OCI-LY1 (cell line): Measurements from ENCODE around the gene ASAP3.

Experiments used
- H2AFZ ChIP-seq: fragments of 200-600 bp; sonication (generic), shearing (Covaris generic); 2 replicates; pipeline ENCODE4 v1.6.0; 2014; ENCODE audit warnings: antibody characterized with exemption, mild to moderate bottlenecking, low read length
- H3F3A ChIP-seq: fragments of 200-600 bp; sonication (generic), shearing (Covaris generic); 2 replicates; pipeline ENCODE4 v1.6.0; 2014; ENCODE audit warnings: mild to moderate bottlenecking, antibody characterized with exemption, low read length, moderate library complexity; ENCODE audit not compliant: insufficient read depth
- H3K27ac ChIP-seq: fragments of 200-600 bp; sonication (generic); 2 replicates; pipeline ENCODE4 v1.5.1; 2014; ENCODE audit warnings: low read length, mixed run types, mild to moderate bottlenecking, low read depth; ENCODE audit not compliant: poor library complexity, severe bottlenecking
- H3K27me3 ChIP-seq: fragments of 200-600 bp; sonication (generic); 2 replicates; pipeline ENCODE4 v1.6.0; 2014; ENCODE audit warnings: antibody characterized with exemption, mild to moderate bottlenecking, low read length, moderate library complexity; ENCODE audit not compliant: insufficient read depth
- H3K36me3 ChIP-seq: fragments of 200-600 bp; sonication (generic); 2 replicates; pipeline ENCODE4 v1.6.1; 2014; ENCODE audit warnings: mild to moderate bottlenecking, antibody characterized with exemption, low read length, moderate library complexity, mixed read lengths; ENCODE audit not compliant: insufficient read depth
- H3K4me1 ChIP-seq: fragments of 200-600 bp; sonication (generic); 2 replicates; pipeline ENCODE4 v1.5.1; 2014; ENCODE audit warnings: mild to moderate bottlenecking, low read length, moderate library complexity; ENCODE audit not compliant: insufficient read depth, severe bottlenecking
- H3K4me2 ChIP-seq: fragments of 200-600 bp; sonication (generic), shearing (Covaris generic); 2 replicates; pipeline ENCODE4 v1.6.1; 2014; ENCODE audit warnings: low read length
- H3K4me3 ChIP-seq: fragments of 200-600 bp; sonication (generic); 2 replicates; pipeline ENCODE4 v1.5.1; 2014; ENCODE audit warnings: low read length, low read depth, mild to moderate bottlenecking, mixed read lengths; ENCODE audit not compliant: poor library complexity, severe bottlenecking
- H3K79me2 ChIP-seq: fragments of 200-600 bp; shearing (Covaris generic); 2 replicates; pipeline ENCODE4 v1.6.1; 2016; ENCODE audit warnings: mixed run types, low read length, mixed read lengths; ENCODE audit not compliant: insufficient read depth
- H3K9ac ChIP-seq: fragments of 200-600 bp; sonication (generic), shearing (Covaris generic); 2 replicates; pipeline ENCODE4 v1.6.1; 2014; ENCODE audit warnings: mild to moderate bottlenecking, low read length, mixed read lengths
- H3K9me2 ChIP-seq: fragments of 200-600 bp; sonication (generic), shearing (Covaris generic); 2 replicates; pipeline ENCODE4 v1.6.1; 2014; ENCODE audit warnings: low read depth, mild to moderate bottlenecking, low read length, mixed read lengths
- H3K9me3 ChIP-seq: fragments of 200-600 bp; shearing (Covaris generic); 2 replicates; pipeline ENCODE4 v1.6.1; 2014; ENCODE audit warnings: low read length, mixed read lengths
- H4K20me1 ChIP-seq: fragments of 200-600 bp; sonication (generic), shearing (Covaris generic); 2 replicates; pipeline ENCODE4 v1.6.0; 2016; ENCODE audit warnings: mild to moderate bottlenecking, low read length; ENCODE audit not compliant: insufficient read depth
- EZH2 ChIP-seq: fragments of 200-600 bp; sonication (generic), shearing (Covaris generic); IDR thresholded peaks from 2 replicates; pipeline ENCODE4 v1.8.0; 2017; ENCODE audit warnings: borderline replicate concordance, mixed run types, mild to moderate bottlenecking, antibody characterized with exemption, low read length, moderate library complexity, mixed read lengths
- TF ChIP-seq, protein P1 (sequence below): fragments of 200-600 bp; sonication (generic), shearing (Covaris generic); IDR thresholded peaks from 2 replicates; pipeline ENCODE4 v1.5.1; 2017; ENCODE audit warnings: mild to moderate bottlenecking, antibody characterized with exemption, low read length, moderate library complexity, mixed read lengths

ASAP3 gene

DNA sequence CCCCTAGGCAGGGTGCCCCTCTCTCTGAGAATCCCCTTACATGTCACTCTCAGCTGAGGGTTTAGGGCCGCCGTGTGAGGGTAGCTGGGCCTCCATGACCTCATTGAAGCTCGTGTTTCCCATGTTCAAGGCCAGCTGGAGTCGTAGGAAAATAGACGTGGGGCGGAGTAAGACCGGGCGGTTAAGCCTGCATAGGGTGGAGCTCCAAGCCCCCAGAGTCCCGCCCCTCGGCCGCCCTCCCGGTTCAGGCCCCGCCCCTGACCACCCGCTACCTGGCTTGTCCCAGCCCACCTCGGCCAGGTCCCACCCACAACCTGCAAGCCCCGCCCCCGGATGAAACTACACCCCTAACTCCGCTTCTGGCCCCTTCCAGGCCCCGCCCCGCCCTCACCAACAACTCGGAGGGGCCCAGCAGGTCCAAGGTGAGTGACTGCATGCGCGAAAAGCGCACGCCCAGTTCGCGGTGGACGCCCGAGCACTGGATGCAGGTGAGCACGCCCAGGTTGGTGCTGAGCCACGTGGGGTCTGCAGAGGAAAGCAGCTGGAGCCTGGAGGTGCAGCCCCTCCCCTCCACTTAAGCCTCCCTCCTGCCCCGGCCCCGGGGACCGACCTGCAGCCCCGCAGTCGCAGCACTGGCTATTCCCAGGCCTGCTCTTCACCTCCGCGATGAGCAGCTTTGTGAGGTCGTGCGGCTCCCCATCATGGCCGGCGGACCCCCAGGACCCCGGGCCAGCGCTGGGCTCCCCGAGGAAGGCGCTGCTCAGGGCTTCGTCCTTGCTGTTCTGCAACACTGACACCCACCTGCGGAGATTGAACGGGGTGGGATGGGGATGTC lies 47.2 kb downstream of the ASAP3 start:
- no peaks in the 10 kb centered on the region for H3K79me2 ChIP-seq
- H3K9me3 ChIP-seq, result no peaks in the 10 kb centered on the region
- H3K4me1 ChIP-seq, result no peaks in the 10 kb centered on the region
- H3F3A ChIP-seq, result no peaks in the 10 kb centered on the region
- no peaks in the 10 kb centered on the region; the same call in 1 of the 2 replicates for H3K27me3 ChIP-seq
- H3K27ac ChIP-seq, result no peak overlapping the region
- no peaks in the 10 kb centered on the region for H3K36me3 ChIP-seq
- TF ChIP-seq EZH2, result no peak
- TF ChIP-seq, protein P1, sequence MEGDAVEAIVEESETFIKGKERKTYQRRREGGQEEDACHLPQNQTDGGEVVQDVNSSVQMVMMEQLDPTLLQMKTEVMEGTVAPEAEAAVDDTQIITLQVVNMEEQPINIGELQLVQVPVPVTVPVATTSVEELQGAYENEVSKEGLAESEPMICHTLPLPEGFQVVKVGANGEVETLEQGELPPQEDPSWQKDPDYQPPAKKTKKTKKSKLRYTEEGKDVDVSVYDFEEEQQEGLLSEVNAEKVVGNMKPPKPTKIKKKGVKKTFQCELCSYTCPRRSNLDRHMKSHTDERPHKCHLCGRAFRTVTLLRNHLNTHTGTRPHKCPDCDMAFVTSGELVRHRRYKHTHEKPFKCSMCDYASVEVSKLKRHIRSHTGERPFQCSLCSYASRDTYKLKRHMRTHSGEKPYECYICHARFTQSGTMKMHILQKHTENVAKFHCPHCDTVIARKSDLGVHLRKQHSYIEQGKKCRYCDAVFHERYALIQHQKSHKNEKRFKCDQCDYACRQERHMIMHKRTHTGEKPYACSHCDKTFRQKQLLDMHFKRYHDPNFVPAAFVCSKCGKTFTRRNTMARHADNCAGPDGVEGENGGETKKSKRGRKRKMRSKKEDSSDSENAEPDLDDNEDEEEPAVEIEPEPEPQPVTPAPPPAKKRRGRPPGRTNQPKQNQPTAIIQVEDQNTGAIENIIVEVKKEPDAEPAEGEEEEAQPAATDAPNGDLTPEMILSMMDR, result no peak
- H3K4me3 ChIP-seq, result no peak overlapping the region
- H4K20me1 ChIP-seq, result no peaks in the 10 kb centered on the region
- no peak overlapping the region for H2AFZ ChIP-seq
- H3K9ac ChIP-seq, result no peak overlapping the region
- peak overlapping the region; percentile 39; the same call in 1 of the 2 replicates for H3K4me2 ChIP-seq
- no peaks in the 10 kb centered on the region for H3K9me2 ChIP-seq

DNA sequence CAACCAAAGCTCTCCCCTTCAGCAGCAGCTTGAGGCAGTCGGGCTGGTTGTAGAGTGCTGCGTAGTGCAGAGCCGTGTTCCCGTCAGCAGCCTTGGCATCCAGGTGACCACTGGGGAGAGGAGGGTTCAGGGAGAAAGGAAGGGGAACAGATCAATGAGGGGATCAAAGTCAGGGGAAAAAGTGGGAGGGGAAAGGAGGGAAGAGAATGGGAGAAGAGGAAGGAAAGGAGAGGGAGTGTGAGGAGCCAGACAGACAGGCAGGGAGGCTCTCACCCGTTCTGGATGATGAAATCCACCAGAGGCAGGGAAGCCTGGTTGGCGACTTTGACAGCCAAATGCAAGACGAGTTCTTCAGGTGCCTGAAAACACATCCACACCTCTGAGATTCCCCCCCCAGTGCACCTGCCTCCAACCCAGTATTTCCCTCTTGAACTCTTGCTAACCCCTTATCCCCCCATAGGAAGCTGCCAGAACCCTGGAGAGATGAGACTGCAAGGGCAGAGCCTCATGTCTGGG lies 49.7 kb downstream of the ASAP3 start:
- Histone ChIP-seq H3K9me2 (no peaks in the 10 kb centered on the region), H3K27me3 (no peaks in the 10 kb centered on the region; the same call in 1 of the 2 replicates), H4K20me1 (no peaks in the 10 kb centered on the region), H3F3A (no peaks in the 10 kb centered on the region), H3K79me2 (no peaks in the 10 kb centered on the region), H3K9ac (no peak overlapping the region), H3K4me3 (no peak overlapping the region), H3K36me3 (no peaks in the 10 kb centered on the region), H3K9me3 (no peaks in the 10 kb centered on the region), H3K4me1 (no peaks in the 10 kb centered on the region), H2AFZ (no peak overlapping the region), H3K27ac (no peak overlapping the region), H3K4me2 (no peak overlapping the region)
- TF ChIP-seq EZH2, result no peak

DNA sequence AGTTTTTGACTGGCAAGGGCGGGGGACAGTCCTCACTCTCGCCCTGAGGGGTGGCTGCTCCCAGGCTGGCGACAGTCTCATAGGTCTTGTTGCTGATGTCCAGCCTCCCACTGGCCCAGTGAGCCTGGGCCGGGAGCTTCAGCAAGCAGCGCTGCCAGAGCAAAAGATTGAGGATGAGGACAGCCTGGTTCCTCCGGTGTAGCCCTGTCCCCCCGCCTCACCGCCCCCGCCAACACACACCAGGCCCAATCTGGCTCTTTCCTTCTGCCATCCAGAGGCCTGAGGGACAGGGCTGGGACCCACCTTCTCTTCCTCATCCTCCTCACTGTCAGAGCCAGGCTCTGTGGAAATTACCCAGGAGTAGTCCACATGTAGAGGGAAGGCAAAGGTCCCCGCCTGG lies 50.9 kb downstream of the ASAP3 start:
- Histone ChIP-seq H3K9ac (no peak overlapping the region), H3K9me2 (no peaks in the 10 kb centered on the region), H3F3A (no peaks in the 10 kb centered on the region), H3K36me3 (no peaks in the 10 kb centered on the region), H3K27ac (no peak overlapping the region), H3K9me3 (no peaks in the 10 kb centered on the region), H4K20me1 (no peaks in the 10 kb centered on the region), H3K4me1 (no peaks in the 10 kb centered on the region), H3K27me3 (peaks cover 11% of the 10 kb centered on the region; the same call in 1 of the 2 replicates), H3K79me2 (no peaks in the 10 kb centered on the region), H2AFZ (no peak overlapping the region), H3K4me2 (no peak overlapping the region), H3K4me3 (no peak overlapping the region)
- TF ChIP-seq, protein P1, result no peak
- no peak for TF ChIP-seq EZH2
